HTR-8/SVneo (cell line): ENCODE results near the gene TOMM22.
A peak's percentile ranks its signal among the peaks of the same experiment; 100 is the strongest.
"Not testable (repeated sequence)": the region's sequence is repeated elsewhere in the genome, so short reads cannot be mapped to it uniquely, and the experiment has no call there.

ENCODE experiments used
- DNase-seq: peaks from one replicate; pipeline ENCODE4 v3.0.0; 2011; ENCODE audit warnings: low spot score, mixed read lengths; ENCODE audit not compliant: insufficient read length
- FAIRE-seq: peaks from 2 replicates; lab custom pipeline; 2011; peaks lifted over from hg19 to GRCh38; lab: Jason Lieb, UNC

Gene TOMM22

DNA sequence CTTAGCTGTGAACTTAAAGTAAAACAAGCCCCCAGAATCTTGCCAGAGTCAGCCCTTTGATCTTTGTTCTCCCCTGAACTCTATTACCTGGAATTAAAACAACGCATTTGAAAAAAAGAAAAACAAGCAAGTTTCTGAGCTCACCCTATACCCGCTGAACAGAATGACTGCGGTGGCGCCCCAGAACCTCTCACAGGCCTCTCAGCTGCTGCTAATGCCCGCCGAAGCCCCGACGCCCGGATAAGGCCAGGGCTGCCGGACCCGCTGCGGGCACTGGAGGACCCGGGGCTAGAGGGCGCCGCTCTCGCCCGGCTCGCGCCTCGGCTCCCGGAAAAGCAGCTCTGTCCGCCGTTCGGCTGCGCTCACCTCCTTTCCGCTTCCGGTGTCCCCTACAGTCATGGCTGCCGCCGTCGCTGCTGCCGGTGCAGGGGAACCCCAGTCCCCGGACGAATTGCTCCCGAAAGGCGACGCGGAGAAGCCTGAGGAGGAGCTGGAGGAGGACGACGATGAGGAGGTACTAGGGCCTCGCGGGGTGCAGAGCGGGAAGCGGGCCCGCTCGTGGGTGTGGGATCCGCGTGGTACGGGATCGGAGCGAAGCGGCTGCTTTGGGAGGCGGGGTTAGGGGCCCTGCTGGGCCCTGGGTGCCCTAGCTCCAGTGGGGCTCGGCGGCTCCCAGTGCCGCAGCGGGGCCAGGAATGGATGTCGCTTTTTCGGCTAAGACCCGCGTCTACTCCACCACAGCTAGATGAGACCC is at the start of gene TOMM22:
Gene TOMM22 (plus strand): TSS at position 376 of the 754 bp plus-strand sequence. CDS start 22 bp downstream, at position 398.
- FAIRE-seq: no peak
- DNase-seq: peak; percentile 81

DNA sequence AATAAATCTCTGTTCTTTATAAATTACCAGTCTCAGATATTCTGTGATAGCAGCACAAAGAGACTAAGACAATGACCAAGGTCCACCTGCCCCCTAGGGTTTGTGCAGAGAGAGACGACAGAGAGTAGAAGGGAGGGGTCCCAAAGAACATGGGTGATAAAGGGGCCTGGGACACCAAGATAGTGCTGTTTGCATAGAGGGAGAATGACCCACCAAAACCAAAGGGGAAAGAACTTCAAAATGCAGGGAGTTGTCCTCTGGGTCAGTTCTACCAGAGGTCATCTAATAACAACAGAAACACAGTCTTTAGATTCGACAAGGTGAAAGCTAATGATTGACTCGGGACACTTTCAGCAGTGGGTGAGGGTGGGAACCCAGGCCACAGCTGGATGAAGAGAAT is 49.2 kb upstream of the TOMM22 start:
- FAIRE-seq: no peak
- no peak for DNase-seq

DNA sequence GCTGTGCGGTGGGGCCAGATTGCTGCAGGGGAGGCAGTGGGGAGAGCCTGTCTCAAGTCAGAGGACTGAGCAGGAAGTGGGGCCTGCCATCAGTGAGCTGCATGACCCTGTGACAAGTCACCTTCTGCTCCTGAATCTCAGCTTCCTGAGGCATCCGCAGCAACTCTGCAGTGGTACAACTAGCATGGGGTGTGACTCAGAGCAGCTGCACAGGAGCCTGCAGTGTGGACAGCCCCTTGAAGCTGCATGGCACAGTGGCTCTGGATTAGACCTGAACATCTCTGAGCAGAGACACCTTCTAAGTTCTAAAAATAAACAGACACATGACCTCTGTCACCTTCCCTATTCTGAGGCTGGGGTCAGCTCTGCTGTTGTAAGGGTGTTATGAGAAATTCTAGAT is 43.5 kb upstream of the TOMM22 start:
- FAIRE-seq: no peak

DNA sequence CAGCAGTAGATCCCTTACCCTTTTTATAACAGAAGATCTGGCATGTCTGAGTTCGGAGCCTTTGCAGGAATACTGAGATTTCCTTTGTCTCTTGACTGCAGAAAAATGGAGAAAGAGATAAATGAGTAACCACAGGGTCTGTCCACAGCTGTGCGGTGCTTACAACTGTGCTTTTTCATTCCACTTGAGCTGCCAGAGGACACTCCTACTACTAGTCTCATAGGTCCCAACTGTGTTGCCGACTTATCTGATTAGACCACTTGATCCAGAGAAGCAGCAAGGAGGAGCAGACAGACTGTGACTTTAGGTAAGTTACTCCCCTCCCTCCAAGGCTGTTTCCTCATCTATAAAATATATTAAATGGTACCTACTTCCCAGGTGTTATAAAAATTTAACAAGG is 43.0 kb upstream of the TOMM22 start:
- DNase-seq (no peak), FAIRE-seq (no peak)

More for the DNA sequence above, 43.5 kb upstream of the TOMM22 start:
- DNase-seq: no peak

DNA sequence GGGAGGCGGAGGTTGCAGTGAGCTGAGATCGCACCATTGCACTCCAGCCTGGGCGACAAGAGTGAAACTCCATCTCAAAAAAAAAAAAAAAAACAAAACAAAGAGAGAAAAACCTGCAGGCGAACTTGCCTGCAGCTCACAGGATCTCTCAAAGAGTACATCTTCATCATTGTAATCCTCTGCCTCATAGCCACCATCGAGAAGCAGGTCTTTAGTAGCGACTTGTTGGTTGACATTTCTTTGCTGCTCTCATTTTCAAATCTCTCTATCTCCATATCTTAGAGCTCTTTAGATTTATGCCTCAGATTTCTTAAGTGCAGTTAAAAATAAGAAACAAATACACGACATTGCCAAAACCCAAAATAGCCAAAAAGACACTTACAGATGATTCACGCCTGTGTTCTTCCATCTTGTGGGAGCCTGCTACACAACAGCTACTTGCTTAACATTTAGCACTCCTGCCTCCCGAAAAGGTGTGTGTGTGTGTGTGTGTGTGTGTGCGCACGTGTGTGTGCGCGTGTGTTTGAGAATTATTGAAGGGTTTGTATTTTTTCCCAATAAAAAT is 40.2 kb upstream of the TOMM22 start:
- DNase-seq (no peak), FAIRE-seq (no peak)

DNA sequence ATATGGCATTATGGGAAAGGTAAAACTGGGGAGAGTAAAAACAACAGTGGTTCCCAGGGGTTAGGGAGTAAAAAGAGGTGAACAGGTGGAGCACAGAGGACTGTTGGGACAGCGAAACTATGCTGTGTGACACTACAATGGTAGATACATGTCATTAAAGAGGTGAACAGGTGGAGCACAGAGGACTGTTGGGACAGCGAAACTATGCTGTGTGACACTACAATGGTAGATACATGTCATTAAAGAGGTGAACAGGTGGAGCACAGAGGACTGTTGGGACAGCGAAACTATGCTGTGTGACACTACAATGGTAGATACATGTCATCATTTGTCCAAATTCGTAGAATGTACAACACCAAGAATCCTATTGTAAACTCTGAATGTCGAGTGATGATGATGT is 37.5 kb upstream of the TOMM22 start:
- not testable (repeated sequence) for DNase-seq

DNA sequence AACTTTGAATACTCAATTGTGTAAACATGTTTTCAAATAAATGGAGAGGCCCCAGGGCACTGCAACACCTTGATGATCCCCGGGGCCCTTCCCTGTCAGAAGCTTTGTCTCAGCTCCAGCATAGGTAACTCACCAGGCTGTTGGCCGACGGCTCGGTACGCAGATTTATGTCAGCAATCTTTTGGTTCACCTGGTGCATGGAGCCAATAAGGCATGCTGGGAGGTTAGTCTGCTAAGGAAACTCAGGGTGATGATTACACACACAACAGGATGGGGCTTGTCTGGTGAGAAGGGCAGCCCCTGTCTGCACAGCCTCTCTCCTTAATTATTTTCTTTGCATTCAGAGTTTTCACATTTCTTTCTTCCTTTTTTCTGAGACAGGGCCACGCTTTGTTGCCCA is 36.3 kb upstream of the TOMM22 start:
- no peak for FAIRE-seq
- no peak for DNase-seq

More for the DNA sequence above, 37.5 kb upstream of the TOMM22 start:
- not testable (repeated sequence) for FAIRE-seq

DNA sequence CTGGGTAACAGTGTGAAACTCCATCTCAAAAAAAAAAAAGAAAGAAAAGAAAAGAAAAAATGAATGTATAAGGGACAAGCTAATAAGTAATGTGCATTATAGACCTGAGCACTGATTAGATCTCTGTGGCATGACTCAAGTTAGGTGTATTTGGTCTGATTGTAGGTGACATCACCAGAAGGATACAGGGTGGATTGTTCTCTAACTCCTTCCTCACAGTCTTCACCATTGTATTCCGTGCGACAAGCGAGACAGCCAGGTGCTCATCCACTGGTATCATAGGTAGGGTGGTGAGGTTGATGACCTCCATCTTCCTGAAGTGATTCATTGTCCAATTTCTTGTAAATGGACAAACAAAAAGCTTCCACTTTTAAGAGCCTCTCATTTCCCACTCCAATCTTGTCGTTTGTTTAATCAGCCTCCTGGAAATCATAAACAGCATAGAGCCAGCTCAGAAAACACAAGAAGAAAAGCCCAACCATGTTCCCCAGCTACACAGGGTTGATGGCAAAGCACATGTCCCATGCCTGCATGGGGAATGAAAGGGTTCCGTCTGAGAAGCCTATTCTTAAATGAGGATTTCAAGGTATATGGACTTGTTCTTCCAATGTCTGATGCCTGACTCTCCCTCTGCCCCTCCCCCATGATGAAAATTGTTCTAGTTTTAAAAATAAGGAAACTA is 31.8 kb upstream of the TOMM22 start:
- DNase-seq: no peak
- FAIRE-seq: no peak

DNA sequence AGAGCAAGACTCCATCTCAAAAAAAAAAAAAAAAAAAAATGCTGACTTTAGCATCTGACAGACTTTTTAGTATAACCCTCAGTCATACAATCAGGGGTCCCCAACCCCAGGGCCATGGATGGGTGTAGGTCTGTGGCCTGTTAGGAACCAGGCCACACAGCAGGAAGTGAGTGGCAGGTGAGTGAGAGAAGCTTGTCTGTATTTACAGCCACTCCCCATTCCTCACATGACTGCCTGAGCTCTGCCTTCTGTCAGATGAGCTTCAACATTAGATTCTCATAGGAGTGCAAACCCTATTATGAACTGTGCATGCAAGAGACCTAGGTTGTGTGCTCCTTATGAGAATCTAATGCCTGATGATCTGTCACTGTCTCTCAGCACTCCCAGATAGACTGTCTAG is 28.9 kb upstream of the TOMM22 start:
- DNase-seq: no peak

DNA sequence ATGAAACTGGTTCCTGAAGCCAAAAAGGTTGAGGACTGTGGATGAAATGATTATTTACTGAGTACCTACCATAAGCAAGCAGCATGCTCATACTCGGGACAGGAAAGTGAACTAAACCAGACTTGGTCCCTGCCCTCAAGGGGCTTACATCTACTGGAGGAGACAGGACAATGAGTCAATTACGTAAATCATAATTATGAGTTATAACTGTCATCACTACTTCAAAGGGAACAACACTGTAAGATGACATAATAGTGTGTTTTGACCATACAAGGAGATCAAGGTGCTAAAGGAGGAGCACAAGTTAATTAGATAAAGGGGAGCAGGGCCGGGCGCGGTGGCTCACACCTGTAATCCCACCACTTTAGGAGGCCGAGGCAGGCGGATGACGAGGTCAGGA is 28.0 kb upstream of the TOMM22 start:
- no peak for DNase-seq
- FAIRE-seq: no peak

More for the DNA sequence above, 28.9 kb upstream of the TOMM22 start:
- no peak for FAIRE-seq

DNA sequence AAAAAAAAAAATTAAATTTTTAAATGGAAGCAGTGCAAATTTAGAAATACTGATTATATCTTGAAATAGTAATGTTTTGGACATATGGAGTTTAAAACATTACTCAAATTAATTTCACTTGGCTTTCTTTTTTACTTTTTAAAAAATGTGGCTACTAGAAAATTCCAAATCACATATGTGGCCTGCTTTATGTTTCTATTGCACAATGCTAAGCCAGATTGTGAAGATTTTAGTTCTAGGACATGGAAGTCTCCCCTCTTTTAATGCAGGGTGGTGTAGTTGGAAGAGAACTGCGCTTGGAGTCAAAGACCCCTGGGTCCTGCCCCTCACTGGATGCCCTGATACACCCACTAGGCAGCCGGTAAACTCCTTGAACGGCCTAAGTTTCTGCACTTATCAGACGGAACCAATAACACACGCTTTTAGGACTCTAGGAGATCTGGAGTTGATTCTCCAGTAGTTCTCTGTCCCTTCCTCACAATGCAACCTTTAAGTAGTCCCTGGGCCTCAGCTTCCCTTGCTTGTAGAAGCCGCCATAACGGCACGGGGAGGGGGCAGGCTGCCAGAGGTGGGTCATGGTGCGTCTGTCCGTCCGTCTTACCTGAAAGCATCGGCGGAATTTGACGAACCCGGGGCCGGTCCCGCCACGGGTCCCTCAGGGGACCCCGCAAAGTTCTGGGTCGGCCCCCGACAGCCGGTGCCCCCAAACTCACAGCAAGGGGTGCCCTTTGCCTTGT is 26.1 kb upstream of the TOMM22 start:
- FAIRE-seq (no peak), DNase-seq (no peak)

DNA sequence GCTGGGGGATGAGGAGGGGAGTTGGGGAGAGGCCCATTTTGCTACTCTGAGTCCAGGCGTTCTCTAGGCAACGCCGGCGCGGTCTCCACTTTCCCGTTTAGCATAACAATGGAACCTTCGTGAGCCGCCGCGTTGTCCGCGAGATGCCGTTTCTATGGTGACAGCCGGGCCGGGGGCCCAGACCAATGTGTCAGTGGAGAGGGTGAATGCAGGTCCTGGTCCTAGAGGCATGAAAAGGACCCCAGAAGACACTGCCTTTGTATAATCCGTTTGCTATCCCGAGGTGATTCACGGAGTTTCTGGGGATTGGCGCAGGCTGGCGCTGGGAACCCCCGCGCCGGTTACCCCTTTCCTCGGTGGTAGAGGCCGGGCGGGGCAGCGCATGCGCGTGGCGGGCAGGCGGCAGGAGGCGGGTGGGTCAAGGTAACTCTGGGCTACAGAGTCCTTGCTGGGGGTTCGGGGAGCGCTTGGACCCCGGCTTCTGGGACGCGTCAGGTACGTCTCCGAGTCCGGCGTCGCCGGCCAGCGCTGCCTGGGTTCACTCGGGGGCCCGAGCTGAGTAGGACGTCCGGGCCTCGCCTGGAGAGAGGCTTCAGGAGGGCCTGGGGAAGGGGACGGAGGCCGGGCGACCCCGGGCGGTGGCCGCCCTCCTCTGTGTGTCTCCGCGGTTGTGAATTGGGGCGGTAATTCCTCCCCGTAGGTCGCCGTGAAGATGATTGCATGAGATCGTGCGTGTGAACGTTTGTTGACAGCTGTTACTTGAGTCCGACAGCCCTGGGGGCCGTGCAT is 25.3 kb upstream of the TOMM22 start, which contains the start of the genes CBY1 and FAM227A:
Gene CBY1 (plus strand): TSS at position 383 of the 789 bp plus-strand sequence. CDS start 11,417 bp downstream, outside the sequence.
Gene FAM227A (minus strand): TSS at position 137 of the 789 bp plus-strand sequence. CDS start 6,224 bp downstream, outside the sequence.
- FAIRE-seq (no peak), DNase-seq (peak; percentile 94)

DNA sequence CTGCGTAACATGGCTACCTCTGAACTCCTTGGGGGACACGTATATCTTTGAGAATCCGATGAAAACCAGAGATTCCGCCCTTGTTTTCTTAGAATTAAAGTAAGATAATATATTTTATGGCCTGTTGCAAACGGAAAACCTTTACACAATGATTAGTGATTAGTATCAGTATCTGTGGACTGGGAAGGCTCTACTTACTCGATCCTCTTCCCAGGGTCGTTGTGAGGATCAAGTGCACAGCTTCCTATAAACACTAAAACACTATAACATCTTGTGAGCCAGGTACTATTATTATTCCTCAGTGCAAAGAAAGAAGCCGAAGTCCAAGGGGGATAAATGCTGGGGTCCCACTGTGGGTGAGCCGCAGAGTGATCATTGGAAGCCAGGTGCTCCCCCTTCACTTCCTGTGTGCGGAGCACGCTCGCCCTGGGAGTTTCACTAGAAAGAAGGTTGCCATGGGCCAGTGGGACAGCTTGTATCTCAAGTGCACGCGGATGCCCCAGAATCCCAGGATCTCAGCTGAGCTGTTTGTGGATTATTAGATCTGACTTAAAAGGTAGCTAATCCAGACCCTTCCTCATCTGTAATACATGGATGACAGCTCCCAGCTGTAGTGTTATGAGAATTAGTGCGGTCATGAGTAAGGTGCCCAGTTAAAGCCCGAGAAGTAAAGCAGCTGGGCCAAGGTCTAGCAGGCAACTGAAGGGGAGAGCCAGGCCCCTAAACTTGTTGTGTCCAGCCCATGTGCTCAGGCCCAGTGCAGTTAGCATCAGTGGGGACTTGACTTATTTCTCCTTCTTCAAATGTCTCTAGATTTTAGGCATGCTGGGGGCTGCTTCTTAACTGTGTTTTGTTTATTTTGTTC is 24.5 kb upstream of the TOMM22 start:
- no peak for FAIRE-seq
- DNase-seq: peak; percentile 27

DNA sequence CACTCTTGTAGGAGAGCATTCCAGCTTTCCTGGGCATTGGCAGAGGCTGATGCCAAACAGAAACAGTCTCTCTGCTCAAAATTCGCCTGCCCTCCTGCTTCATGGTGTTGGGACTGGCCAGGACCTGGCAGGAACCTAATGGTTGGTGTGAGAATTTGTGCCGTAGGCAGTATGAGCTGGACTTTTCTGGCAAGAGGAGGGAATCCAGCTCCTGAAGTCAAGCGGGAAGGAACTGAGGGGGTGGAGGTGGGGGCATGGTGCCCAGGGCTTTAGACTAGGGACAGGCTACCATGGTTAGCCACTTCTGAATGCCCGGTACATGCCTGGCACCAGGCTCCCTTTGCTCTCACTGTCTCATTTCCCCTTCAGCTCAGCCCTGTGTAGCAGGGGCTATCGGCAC is 6.9 kb upstream of the TOMM22 start:
- FAIRE-seq: no peak
- no peak for DNase-seq

DNA sequence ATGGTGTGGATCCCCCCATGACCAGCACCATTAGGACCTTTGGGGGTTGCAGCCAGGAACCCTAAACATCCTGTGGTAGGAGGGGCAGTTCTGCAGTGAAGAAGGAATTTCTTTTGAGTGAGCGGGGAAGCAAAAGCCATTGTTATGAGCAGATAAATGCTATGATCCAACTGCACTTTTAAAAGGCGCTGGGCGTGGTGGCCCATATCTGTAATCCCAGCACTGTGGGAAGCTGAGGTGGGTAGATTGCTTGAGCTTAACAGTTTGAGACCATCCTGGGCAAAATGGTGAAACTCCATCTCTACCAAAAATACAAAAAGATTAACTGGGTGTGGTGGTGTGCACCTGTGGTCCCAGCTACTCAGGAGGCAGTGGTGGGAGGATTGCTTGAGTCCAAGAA is 5.9 kb upstream of the TOMM22 start:
- no peak for FAIRE-seq
- DNase-seq: no peak

DNA sequence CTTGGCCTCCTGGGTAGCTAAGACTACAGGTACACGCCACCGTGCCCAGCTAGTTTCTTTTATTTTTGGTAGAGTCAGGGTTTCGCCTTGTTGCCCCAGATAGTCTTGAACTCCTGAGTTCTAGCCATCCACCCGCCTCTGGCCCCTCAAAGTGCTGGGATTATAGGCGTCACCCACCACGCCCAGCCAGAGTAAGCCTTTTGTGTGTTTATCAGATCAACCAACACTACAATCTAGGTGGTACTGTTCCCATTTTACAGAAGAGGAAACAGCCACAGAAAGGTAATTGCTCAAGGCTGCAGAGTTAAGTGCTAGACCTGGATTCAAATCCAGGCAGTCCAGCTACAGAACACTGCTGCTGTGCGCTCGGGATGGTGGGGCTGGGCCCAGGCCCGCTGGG is 3.1 kb downstream of the TOMM22 start:
- FAIRE-seq (no peak), DNase-seq (no peak)

DNA sequence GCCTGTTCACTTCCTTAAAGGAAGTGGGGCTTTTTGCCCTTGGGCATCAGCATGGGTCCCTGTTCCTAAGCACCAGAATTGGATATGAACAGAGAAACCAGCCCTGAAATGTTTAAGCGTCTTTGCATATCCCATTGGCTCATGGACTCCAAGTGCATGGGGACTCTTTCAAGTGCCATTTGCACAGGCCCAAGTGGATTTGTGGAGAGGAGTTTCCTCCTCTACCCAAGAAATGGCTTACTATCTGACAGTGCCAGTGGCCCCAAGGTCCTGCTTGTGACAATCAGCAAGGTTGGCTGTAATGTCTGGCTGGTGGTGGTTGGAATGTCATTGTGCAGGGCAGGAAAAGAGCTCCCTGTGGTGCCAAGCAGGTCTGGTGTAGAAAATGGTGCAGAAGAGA is 4.0 kb downstream of the TOMM22 start:
- no peak for DNase-seq
- no peak for FAIRE-seq

DNA sequence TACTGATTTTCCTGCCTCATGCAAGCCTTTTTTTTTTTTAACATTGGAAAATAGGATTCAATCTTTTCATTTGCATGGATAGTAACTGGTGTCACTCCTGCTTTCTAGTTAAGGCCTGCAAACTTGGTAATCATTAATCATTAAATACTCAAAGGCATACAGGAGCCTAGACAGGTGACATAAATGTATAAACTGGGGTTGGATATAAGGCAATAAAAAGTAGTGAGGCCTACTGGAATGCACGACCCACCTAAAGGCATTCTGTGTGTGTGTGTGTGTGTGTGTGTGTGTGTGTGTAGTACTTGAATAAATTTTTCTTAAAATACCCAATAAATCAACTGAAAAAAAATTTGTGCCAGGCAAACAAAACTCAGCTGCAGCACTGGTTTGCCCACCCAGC is 7.9 kb downstream of the TOMM22 start:
- no peak for FAIRE-seq
- no peak for DNase-seq

DNA sequence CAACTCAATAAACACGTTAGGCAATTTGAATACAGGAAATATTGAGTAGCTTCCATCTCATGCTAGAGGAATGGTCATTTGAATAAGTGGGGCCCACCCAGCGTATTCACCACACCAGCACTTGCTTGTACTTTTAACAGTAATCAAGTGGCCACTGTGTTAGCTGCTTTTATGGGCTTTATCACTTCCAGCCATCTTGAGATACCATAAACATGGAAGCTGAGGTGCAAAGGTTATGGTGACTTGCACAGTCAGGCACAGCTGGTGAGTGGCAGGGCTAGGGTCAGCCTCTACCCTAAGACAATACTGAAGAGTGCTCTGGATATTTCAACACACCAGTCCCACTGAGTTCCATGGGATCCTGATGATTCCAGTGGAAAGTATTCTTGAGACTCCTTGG is 12.3 kb downstream of the TOMM22 start:
- no peak for FAIRE-seq
- DNase-seq: no peak
